ENCODE data around the gene USHBP1.
A peak's percentile ranks its signal among the peaks of the same experiment; 100 is the strongest.
"Not testable (repeated sequence)": the region's sequence is repeated elsewhere in the genome, so short reads cannot be mapped to it uniquely, and the experiment has no call there.

The USHBP1 gene

GRCh38 chr19:17296273-17296672, 31.7 kb upstream of the USHBP1 start:
- no peak for DNase-seq (ENCODE audit: low read depth)

- DNase-seq (ENCODE audit: low read depth) = not testable (repeated sequence)
These were observed 31.0 kb upstream of the USHBP1 start for GRCh38 chr19:17295551-17295950.

- DNase-seq (ENCODE audit: low read depth) = peak; percentile 66
These were observed 29.7 kb upstream of the USHBP1 start for GRCh38 chr19:17294051-17294891.

GRCh38 chr19:17293605-17294004, 29.1 kb upstream of the USHBP1 start:
- no peak for DNase-seq (ENCODE audit: low read depth)

- DNase-seq (ENCODE audit: low read depth) = peak; percentile 83
These were observed 27.9 kb upstream of the USHBP1 start for GRCh38 chr19:17292301-17293074.

- peak; percentile 68 for DNase-seq (ENCODE audit: low read depth)
These were observed 24.9 kb upstream of the USHBP1 start for GRCh38 chr19:17289489-17289888.

- DNase-seq (ENCODE audit: low read depth) = no peak
These were observed 22.2 kb upstream of the USHBP1 start for GRCh38 chr19:17286752-17287151.

GRCh38 chr19:17286263-17286662, 21.7 kb upstream of the USHBP1 start:
- DNase-seq (ENCODE audit: low read depth) = no peak

GRCh38 chr19:17285415-17286135, 21.0 kb upstream of the USHBP1 start:
- no peak for DNase-seq (ENCODE audit: low read depth)

GRCh38 chr19:17283504-17283996, 19.0 kb upstream of the USHBP1 start:
- DNase-seq (ENCODE audit: low read depth) = no peak

- peak; percentile 79 for DNase-seq (ENCODE audit: low read depth)
These were observed 18.1 kb upstream of the USHBP1 start for GRCh38 chr19:17282488-17283125.

GRCh38 chr19:17281391-17282304, 17.1 kb upstream of the USHBP1 start, which contains the start of gene ANKLE1:
Gene ANKLE1 (plus strand): TSS chr19:17281901. CDS start chr19:17281921, 20 bp downstream.
- peak; percentile 53 for DNase-seq (ENCODE audit: low read depth)

- no peak for DNase-seq (ENCODE audit: low read depth)
These were observed 14.9 kb upstream of the USHBP1 start for GRCh38 chr19:17279436-17279835.

- no peak for DNase-seq (ENCODE audit: low read depth)
These were observed 11.1 kb upstream of the USHBP1 start for GRCh38 chr19:17275441-17276175.

GRCh38 chr19:17274892-17275291, 10.3 kb upstream of the USHBP1 start:
- DNase-seq (ENCODE audit: low read depth) = not testable (repeated sequence)

GRCh38 chr19:17268754-17269153, 4.2 kb upstream of the USHBP1 start:
- no peak for DNase-seq (ENCODE audit: low read depth)

- DNase-seq (ENCODE audit: low read depth) = peak; percentile 89
These were observed 2.6 kb upstream of the USHBP1 start, which contains the start of gene BABAM1 for GRCh38 chr19:17266975-17267788. Gene BABAM1 (plus strand): TSS chr19:17267443. CDS start chr19:17268807, 1,364 bp downstream.

- DNase-seq (ENCODE audit: low read depth) = peak; percentile 8
These were observed 2.0 kb upstream of the USHBP1 start for GRCh38 chr19:17266589-17266974.

GRCh38 chr19:17266026-17266425, 1.5 kb upstream of the USHBP1 start:
- no peak for DNase-seq (ENCODE audit: low read depth)
